Neural cell (in vitro differentiated cells): ENCODE results near the gene MID2. TPM values are rescaled to one million over a fixed set of nuclear protein-coding genes. Genes with fewer than 3 reads are reported as not detected.
A peak's percentile ranks its signal among the peaks of the same experiment; 100 is the strongest.

Source experiments
- H2AFZ ChIP-seq: fragments of 200-600, 300-800 bp; sonication (generic), shearing (Covaris generic); 2 replicates; pipeline ENCODE4 v1.6.0; 2014; ENCODE audit warnings: low read depth, mild to moderate bottlenecking, antibody characterized with exemption, low read length, moderate library complexity
- H3F3A ChIP-seq: fragments of 200-600 bp; shearing (Covaris generic); 2 replicates; pipeline ENCODE4 v1.6.1; 2016; ENCODE audit warnings: mild to moderate bottlenecking, moderate library complexity, mixed read lengths, antibody characterized with exemption, low read length; ENCODE audit not compliant: insufficient read depth, poor library complexity, severe bottlenecking
- H3K27ac ChIP-seq: fragments of 200-600, 300-800 bp; sonication (generic), shearing (Covaris generic); 2 replicates; pipeline ENCODE4 v1.5.1; 2014; ENCODE audit warnings: mild to moderate bottlenecking, low read length, moderate library complexity
- H3K27me3 ChIP-seq: fragments of 300-800, 200-600 bp; sonication (generic), shearing (Covaris generic); 2 replicates; pipeline ENCODE4 v1.6.0; 2014; ENCODE audit warnings: mild to moderate bottlenecking, low read depth, low read length, moderate library complexity; ENCODE audit not compliant: insufficient read depth
- H3K36me3 ChIP-seq: fragments of 300-800, 200-600 bp; sonication (generic), shearing (Covaris generic); 2 replicates; pipeline ENCODE4 v1.5.1; 2014; ENCODE audit warnings: mild to moderate bottlenecking, antibody characterized with exemption, low read length, moderate library complexity; ENCODE audit not compliant: insufficient read depth
- H3K4me2 ChIP-seq: fragments of 300-800, 200-600 bp; sonication (generic), shearing (Covaris generic); 2 replicates; pipeline ENCODE4 v1.6.0; 2014; ENCODE audit warnings: mild to moderate bottlenecking, low read length
- H3K4me3 ChIP-seq: fragments of 300-800, 200-600 bp; sonication (generic), shearing (Covaris generic); 2 replicates; pipeline ENCODE4 v1.5.1; 2014; ENCODE audit warnings: mild to moderate bottlenecking, low read length, moderate library complexity
- H3K79me2 ChIP-seq: fragments of 200-600 bp; shearing (Covaris generic); replicated peaks from 2 replicates; pipeline ENCODE4 v1.6.0; 2014; ENCODE audit warnings: mild to moderate bottlenecking, low read length, moderate library complexity; ENCODE audit not compliant: insufficient read depth
- H3K9ac ChIP-seq: fragments of 300-800, 200-600 bp; sonication (generic), shearing (Covaris generic); 2 replicates; pipeline ENCODE4 v1.6.1; 2016; ENCODE audit warnings: mild to moderate bottlenecking, low read length, mixed read lengths
- H3K9me2 ChIP-seq: fragments of 200-600 bp; shearing (Covaris generic); 2 replicates; pipeline ENCODE4 v1.6.1; 2016; ENCODE audit warnings: mild to moderate bottlenecking, low read length, mixed read lengths; ENCODE audit not compliant: insufficient read depth
- H3K9me3 ChIP-seq: fragments of 200-600, 300-800 bp; sonication (generic), shearing (Covaris generic); 2 replicates; pipeline ENCODE4 v1.6.1; 2016; ENCODE audit warnings: mild to moderate bottlenecking, mixed run types, low read length, moderate library complexity, mixed read lengths
- H4K20me1 ChIP-seq: fragments of 200-600 bp; shearing (Covaris generic); 2 replicates; pipeline ENCODE4 v1.6.1; 2016; ENCODE audit warnings: mild to moderate bottlenecking, mixed run types; ENCODE audit not compliant: insufficient read depth
- CTCF ChIP-seq: fragments of 450-650 bp; IDR thresholded peaks from 2 replicates; pipeline ENCODE4 v1.5.1; 2014; ENCODE audit warnings: antibody characterized with exemption, mild to moderate bottlenecking, moderate library complexity; ENCODE audit not compliant: poor library complexity, severe bottlenecking
- EP300 ChIP-seq: fragments of 450-650 bp; conservative IDR thresholded peaks from 2 replicates; pipeline ENCODE4 v1.6.1; 2014; ENCODE audit warnings: antibody characterized with exemption, mild to moderate bottlenecking, moderate library complexity; ENCODE audit not compliant: poor library complexity, severe bottlenecking
- EZH2 ChIP-seq: fragments of 200-600, 300-800 bp; shearing (Covaris generic), sonication (generic); IDR thresholded peaks from 2 replicates; pipeline ENCODE4 v1.6.1; 2014; ENCODE audit warnings: antibody characterized with exemption, low read length, borderline replicate concordance, mild to moderate bottlenecking; ENCODE audit not compliant: insufficient read depth, poor library complexity, severe bottlenecking
- MXI1 ChIP-seq: fragments of 450-650 bp; conservative IDR thresholded peaks from 2 replicates; pipeline ENCODE4 v1.6.1; 2014; ENCODE audit warnings: antibody characterized with exemption, mild to moderate bottlenecking; ENCODE audit not compliant: poor library complexity, severe bottlenecking
- POLR2AphosphoS5 ChIP-seq: IDR thresholded peaks from 2 replicates; pipeline ENCODE4 v1.6.1; 2012
- RAD21 ChIP-seq: fragments of 450-650 bp; conservative IDR thresholded peaks from 2 replicates; pipeline ENCODE4 v1.6.1; 2014; ENCODE audit warnings: antibody characterized with exemption, mild to moderate bottlenecking, moderate library complexity
- REST ChIP-seq: IDR thresholded peaks from 2 replicates; pipeline ENCODE4 v1.6.1; 2012; ENCODE audit warnings: borderline replicate concordance
- SMC3 ChIP-seq: fragments of 450-650 bp; conservative IDR thresholded peaks from 2 replicates; pipeline ENCODE4 v1.6.1; 2014; ENCODE audit warnings: antibody characterized with exemption, mild to moderate bottlenecking, moderate library complexity; ENCODE audit not compliant: poor library complexity
- TAF1 ChIP-seq: IDR thresholded peaks from 2 replicates; pipeline ENCODE4 v1.6.1; 2012; ENCODE audit warnings: low read depth
- polyA plus RNA-seq: library from polyadenylated mRNA; depleted of rRNA; stranded (reverse); fragments of >200 nt; gene quantifications from 2 replicates; pipeline ENCODE4 v1.2.3, GENCODE V29; 2014

Gene MID2
- polyA plus RNA-seq, 1 donor from 2014 or later = 4.2 TPM

GRCh38 chrX:107880054-107880610, 54.5 kb downstream of the MID2 start:
- Histone ChIP-seq H3K4me2 (no peak overlapping the region), H4K20me1 (no peaks in the 10 kb centered on the region), H3K9me3 (no peaks in the 10 kb centered on the region), H3K9ac (no peak overlapping the region), H3K27ac (no peak overlapping the region), H3F3A (no peaks in the 10 kb centered on the region), H3K4me3 (no peak overlapping the region), H3K27me3 (no peaks in the 10 kb centered on the region), H3K36me3 (no peaks in the 10 kb centered on the region), H3K79me2 (no peaks in the 10 kb centered on the region), H2AFZ (no peak overlapping the region), H3K9me2 (no peaks in the 10 kb centered on the region)
- TF ChIP-seq MXI1 = no peak
- TF ChIP-seq EZH2 = no peak
- TF ChIP-seq SMC3 = no peak
- TF ChIP-seq REST = no peak

- H3K27ac ChIP-seq = no peak overlapping the region
- TF ChIP-seq SMC3 (peak; percentile 60), POLR2AphosphoS5 (no peak), RAD21 (peak; percentile 59), CTCF (peak; percentile 54)
Observed at GRCh38 chrX:107894038-107894437, 68.4 kb downstream of the MID2 start.

GRCh38 chrX:107902721-107903120, 77.1 kb downstream of the MID2 start:
- H3K27me3 ChIP-seq = no peaks in the 10 kb centered on the region
- H3K4me3 ChIP-seq = no peak overlapping the region
- no peak overlapping the region for H3K9ac ChIP-seq
- TF ChIP-seq EZH2 (no peak), TAF1 (no peak), EP300 (no peak), RAD21 (no peak), CTCF (no peak)
- H2AFZ ChIP-seq = no peak overlapping the region
- H3K36me3 ChIP-seq = no peaks in the 10 kb centered on the region
- no peaks in the 10 kb centered on the region for H3F3A ChIP-seq
- no peaks in the 10 kb centered on the region for H4K20me1 ChIP-seq
- no peaks in the 10 kb centered on the region for H3K9me3 ChIP-seq
- no peak overlapping the region for H3K27ac ChIP-seq
- H3K4me2 ChIP-seq = no peak overlapping the region
- H3K79me2 ChIP-seq = no peaks in the 10 kb centered on the region
- no peaks in the 10 kb centered on the region for H3K9me2 ChIP-seq

More at GRCh38 chrX:107894038-107894437, 68.4 kb downstream of the MID2 start:
- Histone ChIP-seq H4K20me1 (no peaks in the 10 kb centered on the region), H3K36me3 (no peaks in the 10 kb centered on the region), H3K4me3 (no peak overlapping the region), H3K4me2 (no peak overlapping the region), H3K9me3 (no peaks in the 10 kb centered on the region), H2AFZ (no peak overlapping the region), H3K9me2 (no peaks in the 10 kb centered on the region), H3K79me2 (no peaks in the 10 kb centered on the region), H3K9ac (no peak overlapping the region), H3F3A (no peaks in the 10 kb centered on the region), H3K27me3 (no peaks in the 10 kb centered on the region)
